GM20000 (cell line): ENCODE measurements around the gene CKAP5.

Source experiments
- DNase-seq: peaks from one replicate; pipeline ENCODE4 v3.0.0; 2012; ENCODE audit warnings: low spot score
- CTCF ChIP-seq: IDR thresholded peaks from 2 replicates; pipeline ENCODE4 v1.5.1; 2012; ENCODE audit warnings: mild to moderate bottlenecking, control low read depth; ENCODE audit errors: extremely low read depth, missing control alignments

CKAP5 gene

GRCh38 chr11:46845740-46846509 is at the start of gene CKAP5:
TSS of gene CKAP5 (minus strand) at chr11:46846280. CDS start at chr11:46821231, 25,049 bp downstream.
- no peak for TF ChIP-seq CTCF

GRCh38 chr11:46895821-46896220 is 49.7 kb upstream of the CKAP5 start:
- no peak for DNase-seq
- TF ChIP-seq CTCF = no peak

More at GRCh38 chr11:46845740-46846509, at the start of gene CKAP5:
- DNase-seq = peak; percentile 97

- TF ChIP-seq CTCF = no peak
- no peak for DNase-seq
Measured at GRCh38 chr11:46894961-46895360, 48.9 kb upstream of the CKAP5 start.

GRCh38 chr11:46894506-46894905 is 48.4 kb upstream of the CKAP5 start:
- DNase-seq = no peak

GRCh38 chr11:46892838-46893237 is 46.8 kb upstream of the CKAP5 start:
- no peak for DNase-seq
- no peak for TF ChIP-seq CTCF

More at GRCh38 chr11:46894506-46894905, 48.4 kb upstream of the CKAP5 start:
- no peak for TF ChIP-seq CTCF

- DNase-seq = no peak
- TF ChIP-seq CTCF = no peak
Measured at GRCh38 chr11:46892109-46892508, 46.0 kb upstream of the CKAP5 start.

GRCh38 chr11:46890665-46891064 is 44.6 kb upstream of the CKAP5 start:
- no peak for TF ChIP-seq CTCF
- no peak for DNase-seq
